IMR-90 (cell line): ENCODE measurements around the gene PRLH. TPM values are rescaled to one million over a fixed set of nuclear protein-coding genes. Genes with fewer than 3 reads are reported as not detected.

Source experiments
- ATAC-seq: fragments of 200-7000 bp; cut with Tn5 transposase; 2 replicates; pipeline ENCODE4 v1.9.1; 2020; ENCODE audit warnings: low read depth, mild to moderate bottlenecking, moderate library complexity
- BruUV-seq: library from RNA; stranded (reverse); fragments of 400-500 nt; replicated peaks from 2 replicates; lab custom pipeline; 2021; lab: Mats Ljungman, UMichigan
- CTCF ChIA-PET: fragments of 300-600 bp; formaldehyde crosslinking; extraction: SDS; loops from one replicate; lab custom pipeline; 2021; ENCODE audit warnings: antibody characterized with exemption; lab: Yijun Ruan, JAX
- POLR2A ChIA-PET: fragments of 300-600 bp; sonication (Branson Sonifier 250); formaldehyde crosslinking; loops from one replicate; lab custom pipeline; 2022; ENCODE audit warnings: antibody characterized with exemption; ENCODE audit not compliant: unreplicated experiment; lab: Charles Lee
- DNase-seq: peaks from one replicate; pipeline ENCODE4 v3.0.0; 2013
- H2AFZ ChIP-seq: replicated peaks from 2 replicates; pipeline ENCODE3; 2013; ENCODE audit warnings: low read length, mild to moderate bottlenecking; ENCODE audit not compliant: poor library complexity
- H2AK5ac ChIP-seq: 2 replicates; pipeline ENCODE4 v1.6.1; 2013; ENCODE audit warnings: low read depth, low read length, inconsistent platforms
- H2AK9ac ChIP-seq: replicated peaks from 2 replicates; pipeline ENCODE3; 2013; ENCODE audit warnings: mild to moderate bottlenecking, low read depth, low read length, moderate library complexity; ENCODE audit not compliant: poor library complexity
- H2BK120ac ChIP-seq: 2 replicates; pipeline ENCODE4 v1.6.1; 2013; ENCODE audit warnings: low read depth, low read length, inconsistent platforms
- H2BK15ac ChIP-seq: 3 replicates; pipeline ENCODE4 v1.6.1; 2013; ENCODE audit warnings: low read depth, low read length, inconsistent platforms
- H2BK20ac ChIP-seq: 2 replicates; pipeline ENCODE4 v1.6.1; 2013; ENCODE audit warnings: low read depth, mild to moderate bottlenecking, inconsistent platforms, low read length, moderate library complexity
- H2BK5ac ChIP-seq: 2 replicates; pipeline ENCODE4 v1.6.1; 2013; ENCODE audit warnings: mild to moderate bottlenecking, low read depth, low read length, inconsistent platforms; ENCODE audit not compliant: poor library complexity, severe bottlenecking
- H3K14ac ChIP-seq: replicated peaks from 2 replicates; pipeline ENCODE4 v1.6.1; 2013; ENCODE audit warnings: low read depth, low read length, inconsistent platforms
- H3K18ac ChIP-seq: 2 replicates; pipeline ENCODE4 v1.6.1; 2013; ENCODE audit warnings: low read depth, low read length, control low read depth
- H3K23ac ChIP-seq: 2 replicates; pipeline ENCODE4 v1.6.1; 2013; ENCODE audit warnings: low read depth, low read length, inconsistent platforms
- H3K27ac ChIP-seq: 2 replicates; pipeline ENCODE4 v1.5.1; 2013; ENCODE audit warnings: mild to moderate bottlenecking, control low read depth, low read length; ENCODE audit not compliant: insufficient read depth
- H3K27me3 ChIP-seq: 2 replicates; pipeline ENCODE4 v1.6.1; 2013; ENCODE audit warnings: low read length; ENCODE audit not compliant: control insufficient read depth, insufficient read depth
- H3K36me3 ChIP-seq: 2 replicates; pipeline ENCODE4 v1.6.1; 2013; ENCODE audit warnings: low read length, mixed read lengths; ENCODE audit not compliant: control insufficient read depth, insufficient read depth
- H3K4ac ChIP-seq: 2 replicates; pipeline ENCODE4 v1.6.1; 2013; ENCODE audit warnings: low read depth, low read length, inconsistent platforms
- H3K4me1 ChIP-seq: 2 replicates; pipeline ENCODE4 v1.6.1; 2013; ENCODE audit warnings: low read length, mixed read lengths; ENCODE audit not compliant: control insufficient read depth, insufficient read depth
- H3K4me2 ChIP-seq: 2 replicates; pipeline ENCODE4 v1.6.1; 2013; ENCODE audit warnings: low read depth, mild to moderate bottlenecking, control low read depth, low read length, moderate library complexity
- H3K4me3 ChIP-seq: 2 replicates; pipeline ENCODE4 v1.5.1; 2013; ENCODE audit warnings: low read depth, mild to moderate bottlenecking, control low read depth, low read length, moderate library complexity; ENCODE audit not compliant: insufficient read depth
- H3K56ac ChIP-seq: 2 replicates; pipeline ENCODE4 v1.6.1; 2013; ENCODE audit warnings: low read length, inconsistent platforms; ENCODE audit not compliant: insufficient read depth; ENCODE audit errors: extremely low read depth
- H3K79me1 ChIP-seq, 2 experiments: 2 replicates each; pipeline ENCODE4 v1.6.1; 2013; ENCODE audit warnings: low read length in 2 of 2, inconsistent platforms in 1 of 2, low read depth in 1 of 2
- H3K9ac ChIP-seq: 2 replicates; pipeline ENCODE4 v1.6.1; 2013; ENCODE audit warnings: low read depth, low read length, control low read depth
- H3K9me1 ChIP-seq: 2 replicates; pipeline ENCODE4 v1.6.1; 2013; ENCODE audit warnings: low read length, inconsistent platforms; ENCODE audit not compliant: insufficient read depth
- H3K9me3 ChIP-seq: 2 replicates; pipeline ENCODE4 v1.6.1; 2013; ENCODE audit warnings: low read length; ENCODE audit not compliant: control insufficient read depth, insufficient read depth
- H4K20me1 ChIP-seq: 2 replicates; pipeline ENCODE4 v1.6.1; 2013; ENCODE audit warnings: low read length, inconsistent platforms; ENCODE audit not compliant: insufficient read depth
- H4K5ac ChIP-seq: 2 replicates; pipeline ENCODE4 v1.6.1; 2013; ENCODE audit warnings: mild to moderate bottlenecking, low read depth, low read length, control low read depth
- H4K8ac ChIP-seq, 2 experiments: 2 replicates each; pipeline ENCODE4 v1.6.1; 2013; ENCODE audit warnings: low read depth in 2 of 2, low read length in 2 of 2, control low read depth in 1 of 2, inconsistent platforms in 1 of 2
- H4K91ac ChIP-seq: 2 replicates; pipeline ENCODE4 v1.6.1; 2013; ENCODE audit warnings: low read depth, low read length, inconsistent platforms; ENCODE audit not compliant: insufficient read depth
- MAZ ChIP-seq: IDR thresholded peaks from 2 replicates; pipeline ENCODE4 v1.6.1; 2012; ENCODE audit warnings: low read depth, mild to moderate bottlenecking, low read length, improper control_type of control experiment, moderate library complexity, borderline replicate concordance
- NFE2L2 ChIP-seq: fragments of 150-350 bp; IDR thresholded peaks from 2 replicates; pipeline ENCODE4 v1.6.1; 2016; ENCODE audit warnings: low read depth, mild to moderate bottlenecking, low read length
- USF2 ChIP-seq: fragments of 150-350 bp; IDR thresholded peaks from 2 replicates; pipeline ENCODE4 v1.6.1; 2017; ENCODE audit warnings: mild to moderate bottlenecking, antibody characterized with exemption, low read length, low read depth
- WGBS, 2 experiments: methylation state at CpG; one replicate each; pipeline versions ENCODE4 v1.1.5 to v1.1.7; 2013; ENCODE audit warnings: missing lambda C conversion rate in 2 of 2; ENCODE audit not compliant: insufficient read length in 1 of 2; ENCODE audit errors: extremely low coverage in 2 of 2; 5-methylcytosine and 5-hydroxymethylcytosine counted together
- dilution Hi-C: fragments of 300-500 bp; cut with HindIII; formaldehyde crosslinking; loops from one replicate; pipeline ENCODE4 v1.14.3; 2018; ENCODE audit warnings: low sequenced_read_pairs; ENCODE audit not compliant: unreplicated experiment
- in situ Hi-C: fragments of 300-500 bp; cut with MboI; formaldehyde crosslinking; loops from 3 replicates; pipeline ENCODE4 v1.14.3; 2019; ENCODE audit warnings: low sequenced_read_pairs, inconsistent platforms, mixed read lengths
- intact Hi-C: fragments of 100-400 bp; cut with micrococcal nuclease; formaldehyde crosslinking; loops from 2 replicates; pipeline ENCODE4 v1.10.0; 2022
- polyA plus RNA-seq, 3 experiments: library from polyadenylated mRNA; depleted of rRNA; stranded (reverse); fragments of >200 nt; gene quantifications; 2 replicates each; pipeline ENCODE4 v1.2.3, GENCODE V29; 2012; ENCODE audit warnings: low replicate concordance in 1 of 3
- total RNA-seq: library from RNA; depleted of rRNA; stranded (reverse); fragments of >200 nt; gene quantifications from 2 replicates; pipeline ENCODE4 v1.2.3, GENCODE V29; 2012

Gene PRLH
- total and polyA plus RNA-seq, 2 of the 4 experiments (the other 2 are of a cell fraction): not detected

- no TSS peak for BruUV-seq
- H3K9me3 ChIP-seq: peaks cover 6% of the 10 kb centered on the region
- DNase-seq (peak; percentile 12), ATAC-seq (peak; percentile 57)
- H3K4me2 ChIP-seq: peak overlapping the region; percentile 30; the same call in 1 of the 2 replicates
- H3K56ac ChIP-seq: no peak overlapping the region
- no peak overlapping the region for H2BK15ac ChIP-seq
- no peak overlapping the region for H4K5ac ChIP-seq
- 0 out of 2 replicates have a peak, but pooled peaks cover 6% of the 10 kb centered on the region for H3K9me1 ChIP-seq
- H2AK9ac ChIP-seq: no peak overlapping the region
- H4K91ac ChIP-seq: no peak overlapping the region
- no peak overlapping the region for H2AK5ac ChIP-seq
- ChIA-PET POLR2A (no interaction called here), CTCF (interaction anchor here (1.0 to 1.5 kb wide), 2 partner anchors 44 to 86 kb away, joined by 4 to 7 read pairs; no protein-coding TSS in a partner anchor)
- H3K36me3 ChIP-seq: peaks cover 6% of the 10 kb centered on the region
- no peaks in the 10 kb centered on the region for H3K79me1 ChIP-seq
- dilution Hi-C loops (no loop called here), intact Hi-C loops (no loop called here), in situ Hi-C loops (loop anchor here (25.0 kb wide), 2 partner anchors 1045 to 1220 kb away; a partner anchor contains a TSS)
- no peak overlapping the region for H2BK5ac ChIP-seq
- H4K8ac ChIP-seq: no peak overlapping the region
- 20% methylated on average over 1 of the region's 11 CpGs; no CpG with 5 or more reads in 1 of the 2 experiments for WGBS, 2 experiments
- no peak overlapping the region for H3K4ac ChIP-seq
- no peak overlapping the region for H3K14ac ChIP-seq
- no peak overlapping the region for H3K27ac ChIP-seq
- no peaks in the 10 kb centered on the region for H3K27me3 ChIP-seq
- H3K9ac ChIP-seq: no peak overlapping the region
- no peak overlapping the region for H2BK120ac ChIP-seq
- H4K20me1 ChIP-seq: 0 out of 2 replicates have a peak, but pooled peaks cover 9% of the 10 kb centered on the region
- no peak overlapping the region for H3K23ac ChIP-seq
- H2AFZ ChIP-seq: no peak overlapping the region
- TF ChIP-seq NFE2L2 (no peak), USF2 (peak; percentile 65), MAZ (peak; percentile 17; the same call in 1 of the 2 replicates)
- no peak overlapping the region for H3K18ac ChIP-seq
- no peak overlapping the region for H3K4me3 ChIP-seq
- no peak overlapping the region for H2BK20ac ChIP-seq
- peaks cover 9% of the 10 kb centered on the region; the same call in 1 of the 2 replicates for H3K4me1 ChIP-seq
Measured at GRCh38 chr2:237556773-237557632, 9.4 kb upstream of the PRLH start.
